ENCODE measurements around the gene PDE5A.
"Not testable (repeated sequence)": the region's sequence is repeated elsewhere in the genome, so short reads cannot be mapped to it uniquely, and the experiment has no call there.

Gene PDE5A

DNA sequence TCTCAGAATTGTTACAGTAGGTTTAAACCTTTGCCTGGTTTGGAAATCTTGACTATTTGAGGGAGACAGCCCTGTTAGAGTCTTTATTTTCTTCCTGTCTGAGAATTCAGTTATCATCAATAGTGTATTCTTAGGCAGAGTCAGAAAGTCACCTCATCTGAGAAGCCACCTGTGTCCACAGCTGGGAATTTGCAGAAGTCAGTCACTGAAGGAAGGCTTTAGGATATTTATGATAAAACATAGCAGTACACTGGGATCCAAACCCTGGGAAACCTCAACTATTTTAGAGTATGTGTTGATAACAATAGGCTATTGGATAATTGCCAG lies 157.9 kb downstream of the PDE5A start:
- DNase-seq (ENCODE audit: low spot score), result not testable (repeated sequence)

DNA sequence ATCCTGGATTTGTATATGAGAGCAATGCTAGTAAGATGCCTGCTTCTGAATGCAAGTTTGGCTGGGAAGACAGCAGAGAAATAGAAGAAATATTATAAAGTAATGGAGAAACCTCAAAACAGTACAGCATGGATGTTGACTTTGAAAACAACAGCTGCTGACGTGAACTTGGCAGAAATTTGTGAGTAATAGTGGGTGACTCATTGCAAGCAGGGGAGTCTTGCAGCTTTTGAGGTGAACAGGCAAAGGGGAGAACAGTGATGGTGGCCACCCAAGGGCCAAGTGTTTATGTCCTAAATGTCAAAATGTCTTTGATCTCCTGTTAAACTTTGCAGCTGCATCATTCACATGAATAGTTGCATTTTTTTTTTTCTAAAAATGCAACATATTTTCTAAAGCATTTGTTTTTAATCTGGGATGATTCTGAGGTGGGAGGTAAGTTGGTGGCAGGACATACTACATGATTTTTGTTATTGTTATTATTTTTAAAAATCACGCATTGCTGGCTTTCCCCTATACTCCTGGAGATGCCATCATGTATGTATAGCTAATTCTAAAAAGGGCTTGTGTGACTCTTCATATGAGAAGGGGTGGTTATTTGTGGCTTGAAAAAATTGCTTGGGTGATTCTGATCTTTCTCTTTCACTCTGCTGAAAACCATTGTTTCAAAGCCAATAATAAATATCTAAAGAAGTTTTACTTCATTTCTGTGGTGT lies 158.4 kb downstream of the PDE5A start:
- not testable (repeated sequence) for DNase-seq (ENCODE audit: low spot score)

DNA sequence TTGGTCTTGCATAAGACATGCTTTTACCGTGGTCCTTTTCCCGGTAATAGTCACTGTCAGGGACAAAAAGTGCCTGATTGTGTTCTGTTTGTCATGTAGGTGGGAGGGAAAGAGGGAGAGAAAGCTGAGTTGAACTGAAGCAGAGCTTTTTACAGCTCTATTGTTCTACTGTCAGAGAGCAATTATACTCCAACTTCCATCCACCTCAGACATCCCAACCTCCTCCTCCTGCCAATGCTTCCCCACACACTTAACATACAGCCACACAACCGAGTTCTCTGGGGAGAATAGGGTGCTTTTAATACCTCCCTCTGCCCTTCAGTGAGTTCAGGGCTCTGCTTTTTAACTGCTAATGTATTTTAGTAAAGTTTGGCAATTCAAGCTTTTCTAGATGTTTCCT lies 159.6 kb downstream of the PDE5A start:
- not testable (repeated sequence) for DNase-seq (ENCODE audit: low spot score)

DNA sequence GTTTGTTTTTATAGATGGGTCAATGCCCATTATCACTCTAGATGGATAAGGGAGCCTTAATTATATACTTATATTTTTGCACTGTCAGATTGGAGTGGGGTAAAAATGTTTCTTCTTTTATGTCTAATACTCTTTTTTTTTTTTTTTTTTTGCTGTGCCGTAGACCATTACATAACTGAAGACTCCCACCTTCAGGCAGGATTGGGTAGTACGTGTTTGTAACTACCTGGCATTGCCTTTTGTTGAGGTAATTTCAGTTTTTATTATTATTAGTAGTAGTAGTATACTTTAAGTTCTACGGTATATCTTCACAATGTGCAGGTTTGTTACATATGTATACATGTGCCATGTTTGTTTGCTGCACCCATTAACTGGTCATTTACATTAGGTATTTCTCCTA lies 165.9 kb downstream of the PDE5A start:
- DNase-seq (ENCODE audit: low spot score), result not testable (repeated sequence)

DNA sequence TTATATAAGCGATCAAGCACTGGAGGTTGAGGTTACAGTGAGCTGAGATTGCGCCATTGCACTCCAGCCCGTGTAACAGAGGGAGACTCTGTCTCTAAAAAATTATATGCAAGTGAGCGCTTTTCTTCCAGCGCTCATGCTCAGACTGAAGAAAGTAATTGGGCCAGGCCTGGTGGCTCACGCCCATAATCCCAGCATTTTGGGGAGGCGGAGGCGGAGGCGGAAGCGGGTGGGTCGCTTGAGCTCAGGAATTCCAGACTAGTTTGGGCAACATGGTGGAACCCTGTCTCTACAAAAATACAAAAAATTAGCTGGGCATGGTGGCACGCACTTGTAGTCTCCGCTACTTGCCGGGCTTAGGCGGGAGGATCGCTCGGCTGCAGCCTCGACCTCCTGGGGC lies 172.9 kb downstream of the PDE5A start:
- not testable (repeated sequence) for DNase-seq (ENCODE audit: low spot score)

GRCh38 chr4:119454491-119455270 lies 173.9 kb downstream of the PDE5A start:
- DNase-seq (ENCODE audit: low spot score), result peak; percentile 71

DNA sequence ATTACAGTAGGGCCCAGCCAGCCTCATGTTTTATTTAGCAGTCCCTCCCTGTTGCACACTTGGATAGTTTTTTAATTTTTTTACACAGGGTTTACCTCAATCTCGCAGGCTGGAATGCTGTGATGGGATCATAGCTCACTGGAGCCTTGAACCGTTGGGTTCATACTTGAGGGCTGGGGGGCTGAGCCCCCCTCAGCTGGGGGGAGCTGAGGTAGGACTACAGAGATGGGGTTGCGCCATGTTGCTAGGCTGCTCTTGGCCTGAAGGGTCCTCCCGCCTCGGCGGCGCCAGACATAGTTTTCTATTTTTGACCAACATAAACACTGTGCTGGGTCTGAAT lies 174.5 kb downstream of the PDE5A start:
- DNase-seq (ENCODE audit: low spot score), result peak; percentile 4

- not testable (repeated sequence) for DNase-seq (ENCODE audit: low spot score)
Measured at GRCh38 chr4:119453286-119453685, 175.3 kb downstream of the PDE5A start.

DNA sequence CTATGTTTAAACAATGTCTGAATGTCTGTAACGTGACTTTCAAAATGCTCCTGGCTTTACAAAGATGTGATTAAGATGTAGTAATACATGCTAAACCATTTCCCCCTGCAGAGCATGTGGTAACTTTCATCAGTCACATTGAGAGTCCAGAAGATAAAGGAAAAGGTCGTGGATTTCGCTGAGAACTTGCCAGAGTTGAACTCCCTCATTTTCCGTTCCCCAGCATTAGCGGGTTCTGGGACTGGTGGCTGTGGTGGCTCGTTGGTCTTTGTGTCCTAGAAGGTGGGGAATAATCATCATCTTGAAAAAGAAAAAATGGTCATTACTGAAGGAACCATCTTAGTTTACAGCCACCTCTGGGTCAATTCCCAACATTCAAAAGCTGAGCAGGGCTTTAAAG lies 178.8 kb downstream of the PDE5A start:
- DNase-seq (ENCODE audit: low spot score), result not testable (repeated sequence)
